GM18519 (cell line): ENCODE data around the gene NEUROD4.

Source experiments
- ATAC-seq: cut with Tn5 transposase; IDR thresholded peaks from one replicate; pipeline ENCODE4 v1.9.1; 2021; ENCODE audit warnings: mild to moderate bottlenecking, moderate library complexity; ENCODE audit not compliant: unreplicated experiment, low FRiP score

NEUROD4 gene

GRCh38 chr12:54996205-54996604 lies 23.6 kb upstream of the NEUROD4 start:
- ATAC-seq = no peak

GRCh38 chr12:54997929-54998522 lies 21.7 kb upstream of the NEUROD4 start:
- ATAC-seq = no peak

- no peak for ATAC-seq
Measured at GRCh38 chr12:54998958-54999510, 20.7 kb upstream of the NEUROD4 start.

- no peak for ATAC-seq
Measured at GRCh38 chr12:55001198-55001868, 18.4 kb upstream of the NEUROD4 start.

- ATAC-seq = no peak
Measured at GRCh38 chr12:55002355-55002754, 17.4 kb upstream of the NEUROD4 start.

- ATAC-seq = no peak
Measured at GRCh38 chr12:55008944-55009585, 10.7 kb upstream of the NEUROD4 start.

- no peak for ATAC-seq
Measured at GRCh38 chr12:55017416-55017925, 2.3 kb upstream of the NEUROD4 start.

- ATAC-seq = no peak
Measured at GRCh38 chr12:55024575-55024974, 4.8 kb downstream of the NEUROD4 start.

GRCh38 chr12:55025508-55025907 lies 5.7 kb downstream of the NEUROD4 start:
- no peak for ATAC-seq

GRCh38 chr12:55034218-55034617 lies 14.4 kb downstream of the NEUROD4 start:
- no peak for ATAC-seq

GRCh38 chr12:55036326-55037115 lies 16.7 kb downstream of the NEUROD4 start:
- no peak for ATAC-seq

- ATAC-seq = no peak
Measured at GRCh38 chr12:55037351-55037987, 17.7 kb downstream of the NEUROD4 start.

GRCh38 chr12:55039395-55040354 lies 19.9 kb downstream of the NEUROD4 start:
- no peak for ATAC-seq

GRCh38 chr12:55041345-55042055 lies 21.7 kb downstream of the NEUROD4 start:
- no peak for ATAC-seq

GRCh38 chr12:55043542-55043941 lies 23.8 kb downstream of the NEUROD4 start:
- no peak for ATAC-seq

- no peak for ATAC-seq
Measured at GRCh38 chr12:55044135-55044534, 24.4 kb downstream of the NEUROD4 start.

- ATAC-seq = no peak
Measured at GRCh38 chr12:55049676-55050075, 29.9 kb downstream of the NEUROD4 start.

- ATAC-seq = no peak
Measured at GRCh38 chr12:55051197-55051947, 31.6 kb downstream of the NEUROD4 start.
